CD8-positive, alpha-beta memory T cell (primary cell): ENCODE data around the gene DMRT3. TPM values are rescaled to one million over a fixed set of nuclear protein-coding genes. Genes with fewer than 3 reads are reported as not detected.

ENCODE experiments used
- CTCF ChIA-PET: fragments of 350-600 bp; sonication (Branson Sonifier 250); formaldehyde crosslinking; loops from one replicate; lab custom pipeline; 2021; ENCODE audit warnings: antibody characterized with exemption; lab: Charles Lee
- POLR2A ChIA-PET: fragments of 350-600 bp; sonication (Branson Sonifier 250); formaldehyde crosslinking; loops from one replicate; lab custom pipeline; 2021; ENCODE audit warnings: antibody characterized with exemption; lab: Charles Lee
- DNase-seq, 5 donors: peaks; one replicate each; pipeline versions ENCODE4 v3.0.0 to v3.0.0-alpha.2; 2020 to 2022; ENCODE audit warnings: mixed read lengths in 1 of 5
- H3K27ac ChIP-seq: one replicate; pipeline ENCODE4 v1.7.0; 2013; ENCODE audit warnings: low read depth, mild to moderate bottlenecking, low read length, moderate library complexity
- H3K27me3 ChIP-seq: 2 replicates; pipeline ENCODE4 v1.7.0; 2013; ENCODE audit warnings: low read length, mild to moderate bottlenecking; ENCODE audit not compliant: insufficient read depth, poor library complexity, severe bottlenecking
- H3K36me3 ChIP-seq: 2 replicates; pipeline ENCODE4 v1.7.0; 2013; ENCODE audit warnings: mild to moderate bottlenecking, low read length, moderate library complexity; ENCODE audit not compliant: insufficient read depth
- H3K4me1 ChIP-seq: 2 replicates; pipeline ENCODE4 v1.7.0; 2013; ENCODE audit warnings: mild to moderate bottlenecking, low read length, moderate library complexity; ENCODE audit not compliant: insufficient read depth
- H3K4me3 ChIP-seq: 2 replicates; pipeline ENCODE4 v1.7.0; 2013; ENCODE audit warnings: mild to moderate bottlenecking, low read length
- H3K9me3 ChIP-seq: 2 replicates; pipeline ENCODE4 v1.7.0; 2013; ENCODE audit warnings: mild to moderate bottlenecking, low read length
- H3K27ac Mint-ChIP-seq, 8 donors: one replicate each; pipeline ENCODE4 v1.8.0; 2020 to 2021; ENCODE audit warnings: mixed read lengths in 8 of 8, mild to moderate bottlenecking in 6 of 8, inconsistent platforms in 3 of 8, moderate library complexity in 3 of 8
- H3K27me3 Mint-ChIP-seq, 2 donors: one replicate each; pipeline ENCODE4 v1.8.0; 2020 to 2021; ENCODE audit warnings: mixed read lengths in 2 of 2, mild to moderate bottlenecking in 1 of 2, moderate library complexity in 1 of 2
- H3K36me3 Mint-ChIP-seq, 3 donors: one replicate each; pipeline ENCODE4 v1.8.0; 2020 to 2021; ENCODE audit warnings: mixed read lengths in 3 of 3, inconsistent platforms in 1 of 3, mild to moderate bottlenecking in 1 of 3
- H3K4me1 Mint-ChIP-seq, 3 donors: one replicate each; pipeline ENCODE4 v1.8.0; 2020 to 2021; ENCODE audit warnings: mixed read lengths in 3 of 3, inconsistent platforms in 1 of 3, mild to moderate bottlenecking in 1 of 3
- H3K4me3 Mint-ChIP-seq, 7 donors: one replicate each; pipeline ENCODE4 v1.8.0; 2020 to 2021; ENCODE audit warnings: mixed read lengths in 7 of 7, mild to moderate bottlenecking in 6 of 7, moderate library complexity in 4 of 7, inconsistent platforms in 2 of 7
- H3K9me3 Mint-ChIP-seq, 5 donors: one replicate each; pipeline ENCODE4 v1.8.0; 2020 to 2022; ENCODE audit warnings: mixed read lengths in 5 of 5, mild to moderate bottlenecking in 3 of 5, moderate library complexity in 2 of 5, inconsistent platforms in 1 of 5
- polyA plus RNA-seq: library from polyadenylated mRNA; unstranded; fragments of 300-500 nt; fragmentation: Illumina TruSeq; gene quantifications from one replicate; pipeline ENCODE4 v1.2.3, GENCODE V29; 2021
- total RNA-seq, 2 experiments: library from RNA; stranded (reverse); gene quantifications; one replicate each; pipeline ENCODE4 v1.2.3, GENCODE V29; 2021

DMRT3 gene
- not detected for total RNA-seq
- polyA plus RNA-seq, result not detected

GRCh38 chr9:976258-976942 lies at the start of gene DMRT3:
Gene DMRT3, plus strand, starts transcription at chr9:976655. Its CDS starts 347 bp downstream, at chr9:977002.
- Histone ChIP-seq H3K9me3 (no peaks in the 10 kb centered on the region), H3K4me3 (no peak within 1 kb of the TSS), H3K36me3 (no peaks in the 10 kb centered on the region), H3K4me1 (peaks cover 4% of the 10 kb centered on the region), H3K27ac (no peak within 1 kb of the TSS), H3K27me3 (peaks cover 50% of the 10 kb centered on the region)
- peaks cover 0 to 14% (median 0%) of the 10 kb centered on the region in 5 donors for H3K9me3 Mint-ChIP-seq
- peak within 1 kb of the TSS in 1 of 8 donors; percentile 8 for H3K27ac Mint-ChIP-seq
- DNase-seq, result no peak
- peak within 1 kb of the TSS in 1 of 7 donors; percentile 27 for H3K4me3 Mint-ChIP-seq
- POLR2A ChIA-PET, result no interaction called here
- H3K27me3 Mint-ChIP-seq, result peaks cover 70 to 71% of the 10 kb centered on the region in 2 donors
- CTCF ChIA-PET, result no interaction called here
- H3K4me1 Mint-ChIP-seq, result peaks cover 15 to 21% (median 16%) of the 10 kb centered on the region in 3 donors
- H3K36me3 Mint-ChIP-seq, result no peaks in the 10 kb centered on the region

- Mint-ChIP-seq H3K4me3 (no peak overlapping the region), H3K27ac (no peak overlapping the region), H3K9me3 (peaks cover 0 to 2% (median 0%) of the 10 kb centered on the region in 5 donors), H3K27me3 (peaks cover 8 to 30% of the 10 kb centered on the region in 2 donors), H3K36me3 (no peaks in the 10 kb centered on the region), H3K4me1 (no peaks in the 10 kb centered on the region)
- H3K36me3 ChIP-seq, result no peaks in the 10 kb centered on the region
- no peaks in the 10 kb centered on the region for H3K4me1 ChIP-seq
- POLR2A ChIA-PET, result no interaction called here
- H3K27ac ChIP-seq, result no peak overlapping the region
- no peaks in the 10 kb centered on the region for H3K9me3 ChIP-seq
- no peak overlapping the region for H3K4me3 ChIP-seq
- no peak for DNase-seq
- CTCF ChIA-PET, result no interaction called here
- no peaks in the 10 kb centered on the region for H3K27me3 ChIP-seq
Measured at GRCh38 chr9:926976-927375, 49.5 kb upstream of the DMRT3 start.

- DNase-seq, result no peak
- Mint-ChIP-seq H3K36me3 (no peaks in the 10 kb centered on the region), H3K4me3 (no peak overlapping the region), H3K4me1 (no peaks in the 10 kb centered on the region), H3K27me3 (peaks cover 8 to 33% of the 10 kb centered on the region in 2 donors), H3K9me3 (peaks cover 0 to 2% (median 0%) of the 10 kb centered on the region in 5 donors), H3K27ac (no peak overlapping the region)
- H3K4me3 ChIP-seq, result no peak overlapping the region
- no peaks in the 10 kb centered on the region for H3K4me1 ChIP-seq
- no peak overlapping the region for H3K27ac ChIP-seq
- POLR2A ChIA-PET, result interaction anchor here (0.5 kb wide), 1 partner anchor 48 kb away, joined by 5 read pairs; no protein-coding TSS in a partner anchor
- H3K36me3 ChIP-seq, result no peaks in the 10 kb centered on the region
- H3K9me3 ChIP-seq, result no peaks in the 10 kb centered on the region
- CTCF ChIA-PET, result interaction anchor here (0.8 kb wide), 1 partner anchor 81 kb away, joined by 3 read pairs; no protein-coding TSS in a partner anchor
- no peaks in the 10 kb centered on the region for H3K27me3 ChIP-seq
Measured at GRCh38 chr9:928363-929042, 48.0 kb upstream of the DMRT3 start.

GRCh38 chr9:929719-930118 lies 46.7 kb upstream of the DMRT3 start:
- POLR2A ChIA-PET, result no interaction called here
- DNase-seq, result no peak
- H3K4me1 Mint-ChIP-seq, result no peaks in the 10 kb centered on the region
- peaks cover 6 to 35% of the 10 kb centered on the region in 2 donors for H3K27me3 Mint-ChIP-seq
- no peaks in the 10 kb centered on the region for H3K36me3 Mint-ChIP-seq
- peaks cover under 1% of the 10 kb centered on the region for H3K27me3 ChIP-seq
- no peak overlapping the region for H3K4me3 Mint-ChIP-seq
- H3K9me3 Mint-ChIP-seq, result peaks cover 0 to 2% (median 0%) of the 10 kb centered on the region in 5 donors
- CTCF ChIA-PET, result no interaction called here
- H3K27ac ChIP-seq, result no peak overlapping the region
- H3K27ac Mint-ChIP-seq, result no peak overlapping the region
- H3K36me3 ChIP-seq, result no peaks in the 10 kb centered on the region
- H3K4me1 ChIP-seq, result no peaks in the 10 kb centered on the region
- no peak overlapping the region for H3K4me3 ChIP-seq
- no peaks in the 10 kb centered on the region for H3K9me3 ChIP-seq

- ChIA-PET CTCF (no interaction called here), POLR2A (no interaction called here)
- peaks cover 9% of the 10 kb centered on the region for H3K27me3 ChIP-seq
- no peaks in the 10 kb centered on the region for H3K9me3 ChIP-seq
- H3K36me3 ChIP-seq, result no peaks in the 10 kb centered on the region
- Mint-ChIP-seq H3K4me1 (no peaks in the 10 kb centered on the region), H3K4me3 (no peak overlapping the region), H3K36me3 (no peaks in the 10 kb centered on the region), H3K27me3 (peaks cover 12 to 49% of the 10 kb centered on the region in 2 donors), H3K9me3 (peaks cover 0 to 8% (median 2%) of the 10 kb centered on the region in 5 donors), H3K27ac (no peak overlapping the region)
- H3K27ac ChIP-seq, result no peak overlapping the region
- no peak for DNase-seq
- H3K4me1 ChIP-seq, result no peaks in the 10 kb centered on the region
- H3K4me3 ChIP-seq, result no peak overlapping the region
Measured at GRCh38 chr9:933356-933755, 43.1 kb upstream of the DMRT3 start.

- Histone ChIP-seq H3K36me3 (no peaks in the 10 kb centered on the region), H3K9me3 (no peaks in the 10 kb centered on the region), H3K27me3 (peaks cover 9% of the 10 kb centered on the region), H3K4me3 (no peak overlapping the region), H3K27ac (no peak overlapping the region), H3K4me1 (no peaks in the 10 kb centered on the region)
- peaks cover 6 to 15% (median 10%) of the 10 kb centered on the region in 5 donors for H3K9me3 Mint-ChIP-seq
- POLR2A ChIA-PET, result no interaction called here
- H3K4me3 Mint-ChIP-seq, result no peak overlapping the region
- H3K36me3 Mint-ChIP-seq, result no peaks in the 10 kb centered on the region
- peaks cover 19 to 63% of the 10 kb centered on the region in 2 donors for H3K27me3 Mint-ChIP-seq
- H3K4me1 Mint-ChIP-seq, result no peaks in the 10 kb centered on the region
- no peak overlapping the region for H3K27ac Mint-ChIP-seq
- CTCF ChIA-PET, result no interaction called here
- DNase-seq, result no peak
Measured at GRCh38 chr9:935348-935965, 41.0 kb upstream of the DMRT3 start.

GRCh38 chr9:942805-943580 lies 33.5 kb upstream of the DMRT3 start:
- Histone ChIP-seq H3K4me1 (no peaks in the 10 kb centered on the region), H3K9me3 (no peaks in the 10 kb centered on the region), H3K27ac (no peak overlapping the region), H3K27me3 (no peaks in the 10 kb centered on the region), H3K4me3 (no peak overlapping the region), H3K36me3 (no peaks in the 10 kb centered on the region)
- H3K27ac Mint-ChIP-seq, result no peak overlapping the region
- H3K27me3 Mint-ChIP-seq, result peaks cover 12 to 46% of the 10 kb centered on the region in 2 donors
- no peak overlapping the region for H3K4me3 Mint-ChIP-seq
- peaks cover 4 to 11% (median 9%) of the 10 kb centered on the region in 5 donors for H3K9me3 Mint-ChIP-seq
- POLR2A ChIA-PET, result no interaction called here
- no peaks in the 10 kb centered on the region for H3K4me1 Mint-ChIP-seq
- H3K36me3 Mint-ChIP-seq, result no peaks in the 10 kb centered on the region
- CTCF ChIA-PET, result no interaction called here
- no peak for DNase-seq
